Epithelial cell of prostate (primary cell): Measurements from ENCODE around the gene PDILT.

ENCODE experiments used
- DNase-seq: peaks from one replicate; pipeline ENCODE4 v3.0.0-alpha.2; 2011; ENCODE audit warnings: low read depth, low spot score
- H3K27ac ChIP-seq: fragments of 450-650 bp; 2 replicates; pipeline ENCODE4 v1.5.1; 2017; ENCODE audit warnings: mild to moderate bottlenecking

PDILT gene

GRCh38 chr16:20409398-20410120 lies 5.0 kb upstream of the PDILT start, which contains the start of gene ACSM5:
ACSM5 (plus strand) TSS chr16:20409534; CDS start chr16:20411485, 1,951 bp downstream.
- H3K27ac ChIP-seq: no peak within 1 kb of the TSS
- no peak for DNase-seq

- no peak overlapping the region for H3K27ac ChIP-seq
- DNase-seq: no peak
Measured at GRCh38 chr16:20402651-20403050, 1.9 kb downstream of the PDILT start.

GRCh38 chr16:20401475-20402016 lies 3.0 kb downstream of the PDILT start:
- no peak for DNase-seq
- H3K27ac ChIP-seq: no peak overlapping the region

- no peak for DNase-seq
- no peak overlapping the region for H3K27ac ChIP-seq
Measured at GRCh38 chr16:20401066-20401465, 3.5 kb downstream of the PDILT start.

- H3K27ac ChIP-seq: no peak overlapping the region
- no peak for DNase-seq
Measured at GRCh38 chr16:20399185-20399584, 5.4 kb downstream of the PDILT start.

- no peak for DNase-seq
- H3K27ac ChIP-seq: no peak overlapping the region
Measured at GRCh38 chr16:20398603-20399002, 5.9 kb downstream of the PDILT start.

- DNase-seq: no peak
- H3K27ac ChIP-seq: no peak overlapping the region
Measured at GRCh38 chr16:20397468-20398074, 7.0 kb downstream of the PDILT start.

GRCh38 chr16:20396846-20397467 lies 7.6 kb downstream of the PDILT start:
- DNase-seq: no peak
- no peak overlapping the region for H3K27ac ChIP-seq

GRCh38 chr16:20395946-20396345 lies 8.6 kb downstream of the PDILT start:
- no peak for DNase-seq
- H3K27ac ChIP-seq: no peak overlapping the region

GRCh38 chr16:20393801-20394577 lies 10.5 kb downstream of the PDILT start:
- no peak overlapping the region for H3K27ac ChIP-seq
- DNase-seq: no peak

GRCh38 chr16:20391045-20391444 lies 13.5 kb downstream of the PDILT start:
- DNase-seq: no peak
- H3K27ac ChIP-seq: no peak overlapping the region

GRCh38 chr16:20388854-20389253 lies 15.7 kb downstream of the PDILT start:
- H3K27ac ChIP-seq: no peak overlapping the region
- DNase-seq: no peak

GRCh38 chr16:20387978-20388377 lies 16.6 kb downstream of the PDILT start:
- no peak for DNase-seq
- no peak overlapping the region for H3K27ac ChIP-seq

GRCh38 chr16:20385844-20386832 lies 18.4 kb downstream of the PDILT start:
- no peak for DNase-seq
- H3K27ac ChIP-seq: no peak overlapping the region

GRCh38 chr16:20383106-20384029 lies 21.2 kb downstream of the PDILT start:
- no peak for DNase-seq
- H3K27ac ChIP-seq: no peak overlapping the region

GRCh38 chr16:20382202-20382948 lies 22.2 kb downstream of the PDILT start:
- no peak for DNase-seq

GRCh38 chr16:20380782-20381181 lies 23.8 kb downstream of the PDILT start:
- H3K27ac ChIP-seq: no peak overlapping the region
- DNase-seq: no peak

More at GRCh38 chr16:20382202-20382948, 22.2 kb downstream of the PDILT start:
- H3K27ac ChIP-seq: no peak overlapping the region

- no peak for DNase-seq
- no peak overlapping the region for H3K27ac ChIP-seq
Measured at GRCh38 chr16:20377181-20377580, 27.4 kb downstream of the PDILT start.
